Measurements from ENCODE around the gene NRL. TPM values are rescaled to one million over a fixed set of nuclear protein-coding genes. Genes with fewer than 3 reads are reported as not detected.
"Not testable (repeated sequence)": the region's sequence is repeated elsewhere in the genome, so short reads cannot be mapped to it uniquely, and the experiment has no call there.

NRL gene
- total RNA-seq, 1 donor from 2014 or later: 3.6 TPM

DNA sequence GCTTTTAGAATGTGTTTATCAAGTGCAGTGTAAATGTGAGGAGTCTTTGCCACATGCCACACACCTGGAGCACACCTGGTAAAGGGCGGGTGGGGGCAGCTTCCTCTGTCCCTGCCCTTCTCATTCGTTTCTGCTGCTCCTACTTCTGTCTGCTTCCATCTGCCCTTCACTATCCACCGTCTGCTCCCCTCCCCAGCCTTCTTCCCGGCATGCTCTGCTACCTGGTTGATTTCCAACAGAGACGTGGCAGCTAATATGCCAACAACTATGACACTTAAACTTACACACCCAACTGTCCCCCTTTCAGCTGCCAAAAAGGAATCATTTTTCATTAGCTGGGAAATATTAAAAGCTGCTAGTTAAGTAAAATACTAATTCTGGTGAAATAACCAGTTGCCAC, 72.0 kb downstream of the NRL start:
- TF ChIP-seq, protein P1, sequence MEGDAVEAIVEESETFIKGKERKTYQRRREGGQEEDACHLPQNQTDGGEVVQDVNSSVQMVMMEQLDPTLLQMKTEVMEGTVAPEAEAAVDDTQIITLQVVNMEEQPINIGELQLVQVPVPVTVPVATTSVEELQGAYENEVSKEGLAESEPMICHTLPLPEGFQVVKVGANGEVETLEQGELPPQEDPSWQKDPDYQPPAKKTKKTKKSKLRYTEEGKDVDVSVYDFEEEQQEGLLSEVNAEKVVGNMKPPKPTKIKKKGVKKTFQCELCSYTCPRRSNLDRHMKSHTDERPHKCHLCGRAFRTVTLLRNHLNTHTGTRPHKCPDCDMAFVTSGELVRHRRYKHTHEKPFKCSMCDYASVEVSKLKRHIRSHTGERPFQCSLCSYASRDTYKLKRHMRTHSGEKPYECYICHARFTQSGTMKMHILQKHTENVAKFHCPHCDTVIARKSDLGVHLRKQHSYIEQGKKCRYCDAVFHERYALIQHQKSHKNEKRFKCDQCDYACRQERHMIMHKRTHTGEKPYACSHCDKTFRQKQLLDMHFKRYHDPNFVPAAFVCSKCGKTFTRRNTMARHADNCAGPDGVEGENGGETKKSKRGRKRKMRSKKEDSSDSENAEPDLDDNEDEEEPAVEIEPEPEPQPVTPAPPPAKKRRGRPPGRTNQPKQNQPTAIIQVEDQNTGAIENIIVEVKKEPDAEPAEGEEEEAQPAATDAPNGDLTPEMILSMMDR (IDR thresholded peaks at IDR 0.05; ENCODE audit: insufficient read depth, low read length, poor library complexity, severe bottlenecking): no peak
- H3K4me3 ChIP-seq (ENCODE audit: low read depth, low read length): no peak overlapping the region

DNA sequence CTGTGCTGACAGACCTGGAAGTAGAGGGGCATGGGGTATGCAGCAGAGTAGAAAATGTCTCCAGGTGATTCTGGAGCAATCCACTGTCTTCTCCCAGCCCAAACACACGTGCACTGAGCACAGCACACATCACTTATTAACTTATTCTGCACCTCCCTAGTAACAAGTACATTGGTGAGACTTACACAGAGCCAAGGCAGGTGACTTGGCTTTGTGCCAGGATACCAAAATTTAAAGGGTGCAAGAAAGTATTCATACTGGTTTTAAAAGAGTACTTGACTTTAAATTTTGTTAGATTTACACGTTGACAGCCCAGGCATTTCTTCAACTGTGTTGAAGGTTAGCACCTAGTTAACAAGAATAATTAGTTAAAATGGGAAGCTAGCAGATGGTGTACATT, 74.1 kb downstream of the NRL start:
- no peak overlapping the region for H3K4me3 ChIP-seq (ENCODE audit: low read depth, low read length)
- no peaks in the 10 kb centered on the region for H3K36me3 ChIP-seq (ENCODE audit: control insufficient read depth, insufficient read depth, low read length)
- peaks cover 2% of the 10 kb centered on the region for H3K27me3 ChIP-seq (ENCODE audit: control insufficient read depth, insufficient read depth, low read length)
- DNase-seq (ENCODE audit: low read depth): no peak
- TF ChIP-seq, protein P1 (IDR thresholded peaks at IDR 0.05; ENCODE audit: insufficient read depth, low read length, poor library complexity, severe bottlenecking): no peak

More for the DNA sequence above, 72.0 kb downstream of the NRL start:
- Histone ChIP-seq H3K27me3 (ENCODE audit: control insufficient read depth, insufficient read depth, low read length) (peaks cover 2% of the 10 kb centered on the region), H3K36me3 (ENCODE audit: control insufficient read depth, insufficient read depth, low read length) (no peaks in the 10 kb centered on the region)
- no peak for DNase-seq (ENCODE audit: low read depth)

DNA sequence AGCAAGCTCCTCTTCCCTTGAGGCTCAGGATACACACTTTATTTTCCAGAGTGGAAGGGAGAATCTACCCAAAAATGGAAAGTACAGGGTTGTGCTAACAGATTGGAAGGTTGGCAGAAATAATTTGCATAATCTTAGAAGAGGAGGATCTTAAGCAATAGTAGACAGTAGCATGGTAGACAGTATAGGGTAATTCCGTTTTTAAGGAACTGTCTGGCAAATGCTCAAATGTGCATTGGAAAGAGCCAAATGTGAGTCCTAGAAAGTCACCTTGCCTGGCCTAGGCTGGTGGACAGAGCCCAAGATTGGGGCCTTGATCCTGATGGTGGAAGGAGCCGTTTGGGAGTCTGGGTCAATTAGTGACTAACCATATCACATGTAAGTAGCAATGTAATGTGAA, 76.1 kb downstream of the NRL start:
- Histone ChIP-seq H3K36me3 (ENCODE audit: control insufficient read depth, insufficient read depth, low read length) (no peaks in the 10 kb centered on the region), H3K27me3 (ENCODE audit: control insufficient read depth, insufficient read depth, low read length) (peaks cover 2% of the 10 kb centered on the region), H3K4me3 (ENCODE audit: low read depth, low read length) (no peak overlapping the region)
- TF ChIP-seq, protein P1 (IDR thresholded peaks at IDR 0.05; ENCODE audit: insufficient read depth, low read length, poor library complexity, severe bottlenecking): no peak
- DNase-seq (ENCODE audit: low read depth): no peak

DNA sequence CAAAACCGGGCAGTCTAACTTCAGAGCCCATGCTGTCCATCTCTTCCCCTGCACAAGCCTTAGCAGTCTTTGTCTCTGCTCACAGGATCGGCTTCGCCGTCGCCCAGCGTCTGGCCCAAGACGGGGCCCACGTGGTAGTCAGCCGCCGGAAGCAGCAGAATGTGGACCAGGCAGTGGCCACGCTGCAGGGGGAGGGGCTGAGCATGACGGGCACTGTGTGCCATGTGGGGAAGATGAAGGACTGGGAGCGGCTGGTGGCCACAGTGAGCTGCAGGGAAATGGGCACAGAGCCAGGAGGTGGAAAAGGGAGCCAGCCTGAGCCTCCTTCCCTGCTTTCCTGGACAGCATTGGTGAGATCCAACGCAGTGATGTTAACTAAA, 77.1 kb downstream of the NRL start:
- Histone ChIP-seq H3K27me3 (ENCODE audit: control insufficient read depth, insufficient read depth, low read length) (peaks cover under 1% of the 10 kb centered on the region), H3K36me3 (ENCODE audit: control insufficient read depth, insufficient read depth, low read length) (no peaks in the 10 kb centered on the region), H3K4me3 (ENCODE audit: low read depth, low read length) (no peak overlapping the region)
- TF ChIP-seq, protein P1 (IDR thresholded peaks at IDR 0.05; ENCODE audit: insufficient read depth, low read length, poor library complexity, severe bottlenecking): no peak
- DNase-seq (ENCODE audit: low read depth): no peak

DNA sequence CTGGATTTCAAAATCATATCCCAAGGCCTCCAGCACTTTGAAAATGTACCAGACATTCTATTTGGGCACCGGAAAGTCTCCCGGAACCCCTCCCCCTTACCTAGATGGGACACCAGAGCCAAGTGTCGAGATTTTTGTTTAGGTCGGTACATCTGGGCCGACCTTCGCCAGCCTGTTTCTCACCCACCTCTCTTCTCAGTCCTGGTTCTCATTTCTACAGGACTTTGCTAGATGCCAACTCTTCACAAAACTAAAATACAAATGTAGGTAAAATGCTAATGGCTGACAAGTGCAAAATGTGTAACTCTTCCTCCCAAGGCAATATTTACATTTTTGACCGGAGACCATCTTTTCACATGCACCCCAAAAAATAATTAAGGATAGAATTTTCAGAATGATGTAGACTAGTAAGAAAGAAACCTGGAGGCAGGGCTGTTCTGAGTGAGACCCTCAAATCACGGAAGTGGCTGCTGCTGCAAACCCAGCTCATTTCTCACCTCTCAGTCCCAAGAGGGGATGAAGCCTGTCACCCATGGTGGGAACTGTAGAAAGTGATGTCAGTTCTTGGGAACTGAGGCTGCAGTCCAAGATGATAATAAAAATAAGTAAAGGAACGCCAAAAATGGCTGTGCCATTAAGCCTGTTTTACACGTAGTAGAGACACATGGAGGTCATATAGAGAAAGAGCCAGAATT, 77.6 kb downstream of the NRL start:
- not testable (repeated sequence) for H3K27me3 ChIP-seq (ENCODE audit: control insufficient read depth, insufficient read depth, low read length); DNase-seq (ENCODE audit: low read depth); H3K36me3 ChIP-seq (ENCODE audit: control insufficient read depth, insufficient read depth, low read length)
- peak overlapping the region; percentile 45 for H3K4me3 ChIP-seq (ENCODE audit: low read depth, low read length)

DNA sequence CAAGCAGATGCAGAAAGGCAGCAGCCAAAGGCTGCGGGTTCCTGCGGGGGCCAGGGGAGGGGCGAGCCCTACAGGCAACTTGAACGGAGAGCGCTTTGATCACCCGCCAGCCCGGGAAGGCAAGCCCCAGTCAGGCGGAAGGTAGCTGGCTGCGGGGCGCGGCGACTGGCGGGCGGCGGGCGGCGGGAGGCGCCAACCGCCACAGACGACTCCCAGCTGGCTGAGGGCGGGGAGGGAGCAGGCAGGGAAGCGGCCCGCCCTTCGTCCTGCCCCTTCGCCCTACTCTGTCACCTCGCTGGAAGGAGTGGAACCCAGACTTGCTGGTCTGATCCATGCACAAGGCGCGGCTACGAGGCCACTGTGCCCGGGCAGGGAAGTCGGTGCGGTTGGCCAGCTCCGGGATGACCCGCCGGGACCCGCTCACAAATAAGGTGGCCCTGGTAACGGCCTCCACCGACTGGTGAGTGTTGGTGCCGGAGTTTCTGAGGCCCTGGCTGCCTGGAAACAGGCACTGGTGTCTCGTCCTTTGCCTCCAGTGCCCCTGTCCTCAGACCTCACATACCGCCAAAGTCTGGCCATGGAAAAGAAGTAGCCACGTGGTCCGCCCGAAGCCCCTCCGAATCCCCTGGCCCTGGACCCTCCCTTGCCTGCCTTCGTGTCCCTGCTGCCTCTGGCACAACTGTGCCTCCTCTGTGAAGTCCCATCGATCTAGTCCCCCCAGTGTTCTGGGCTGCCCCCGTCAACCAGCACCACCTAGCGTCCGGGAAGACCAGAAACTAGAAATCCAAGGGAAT, 78.4 kb downstream of the NRL start:
- Histone ChIP-seq H3K4me3 (ENCODE audit: low read depth, low read length) (peak overlapping the region; percentile 45), H3K36me3 (ENCODE audit: control insufficient read depth, insufficient read depth, low read length) (no peaks in the 10 kb centered on the region), H3K27me3 (ENCODE audit: control insufficient read depth, insufficient read depth, low read length) (no peaks in the 10 kb centered on the region)
- TF ChIP-seq, protein P1 (IDR thresholded peaks at IDR 0.05; ENCODE audit: insufficient read depth, low read length, poor library complexity, severe bottlenecking): peak; percentile 86
- no peak for DNase-seq (ENCODE audit: low read depth)

DNA sequence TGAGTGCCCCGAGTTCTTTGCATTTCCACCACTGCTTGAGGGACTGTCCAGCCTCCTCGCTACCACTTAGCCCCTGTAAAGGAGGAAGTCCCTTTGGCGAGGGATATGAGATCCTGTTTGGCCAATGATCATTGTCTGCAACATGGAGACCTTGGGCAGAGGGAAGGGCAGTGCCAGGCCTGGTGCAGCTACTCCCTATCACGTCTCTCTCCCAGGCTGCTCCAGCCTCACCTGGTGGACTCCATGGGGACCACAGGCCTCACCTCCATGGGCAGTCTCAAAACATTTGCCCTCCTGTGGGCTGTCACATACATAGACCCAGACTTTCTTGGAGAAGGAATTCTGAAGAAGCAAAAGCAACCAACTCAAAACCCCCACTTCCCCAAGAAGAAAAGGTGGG, 79.0 kb downstream of the NRL start:
- not testable (repeated sequence) for H3K27me3 ChIP-seq (ENCODE audit: control insufficient read depth, insufficient read depth, low read length); H3K36me3 ChIP-seq (ENCODE audit: control insufficient read depth, insufficient read depth, low read length); DNase-seq (ENCODE audit: low read depth)
- peak overlapping the region; percentile 45 for H3K4me3 ChIP-seq (ENCODE audit: low read depth, low read length)

Measured in kidney epithelial cell (primary cell).